SK-N-SH treated with all-trans-retinoic acid at 6 μM for 48 hours (cell line): Measurements from ENCODE around the gene CPB1.
A peak's percentile ranks its signal among the peaks of the same experiment; 100 is the strongest.

Source experiments
- ATAC-seq: fragments of 200-7000 bp; cut with Tn5 transposase; 3 replicates; pipeline ENCODE4 v1.9.1; 2020; ENCODE audit warnings: mild to moderate bottlenecking, moderate library complexity
- BACH2 ChIP-seq: fragments of 250-450 bp; sonication (Bioruptor Pico); IDR thresholded peaks from 2 replicates; pipeline ENCODE4 v1.9.0; 2021; ENCODE audit warnings: mild to moderate bottlenecking, borderline replicate concordance
- CSDC2 ChIP-seq: fragments of 250-450 bp; sonication (Bioruptor Pico); IDR thresholded peaks from 2 replicates; pipeline ENCODE4 v1.5.0; 2020; ENCODE audit warnings: mild to moderate bottlenecking, moderate library complexity
- ESRRG ChIP-seq: fragments of 250-450 bp; sonication (Bioruptor Pico); IDR thresholded peaks from 2 replicates; pipeline ENCODE4 v1.6.1; 2021; ENCODE audit warnings: mild to moderate bottlenecking
- GLIS3 ChIP-seq: fragments of 250-450 bp; sonication (Bioruptor Pico); IDR thresholded peaks from 2 replicates; pipeline ENCODE4 v1.5.0; 2020; ENCODE audit warnings: mild to moderate bottlenecking, moderate library complexity
- ISL1 ChIP-seq: fragments of 250-450 bp; sonication (Bioruptor Pico); IDR thresholded peaks from 2 replicates; pipeline ENCODE4 v2.1.2; 2022; ENCODE audit warnings: mild to moderate bottlenecking, moderate library complexity
- OSR1 ChIP-seq: fragments of 250-450 bp; sonication (Bioruptor Pico); IDR thresholded peaks from 2 replicates; pipeline ENCODE4 v1.8.0; 2022; ENCODE audit warnings: moderate library complexity, mild to moderate bottlenecking, inconsistent platforms
- PPARA ChIP-seq: fragments of 250-450 bp; sonication (Bioruptor Pico); IDR thresholded peaks from 2 replicates; pipeline ENCODE4 v1.5.0; 2020; ENCODE audit warnings: mild to moderate bottlenecking, borderline replicate concordance
- RARB ChIP-seq: fragments of 250-450 bp; sonication (Bioruptor Pico); IDR thresholded peaks from 2 replicates; pipeline ENCODE4 v1.8.0; 2021; ENCODE audit warnings: mild to moderate bottlenecking, moderate library complexity
- TCF4 ChIP-seq: fragments of 250-450 bp; sonication (Bioruptor Pico); IDR thresholded peaks from 2 replicates; pipeline ENCODE4 v1.8.0; 2021; ENCODE audit warnings: mild to moderate bottlenecking, moderate library complexity, borderline replicate concordance
- TOX ChIP-seq: fragments of 250-450 bp; sonication (Bioruptor Pico); IDR thresholded peaks from 2 replicates; pipeline ENCODE4 v1.8.0; 2021; ENCODE audit warnings: mild to moderate bottlenecking, moderate library complexity, borderline replicate concordance
- ZC3H10 ChIP-seq: fragments of 250-450 bp; sonication (Bioruptor Pico); IDR thresholded peaks from 2 replicates; pipeline ENCODE4 v1.5.1; 2021; ENCODE audit warnings: mild to moderate bottlenecking, moderate library complexity
- ZFP3 ChIP-seq: fragments of 250-450 bp; sonication (Bioruptor Pico); IDR thresholded peaks from 2 replicates; pipeline ENCODE4 v1.5.0; 2020; ENCODE audit warnings: mild to moderate bottlenecking, moderate library complexity
- ZFP30 ChIP-seq: fragments of 450-650 bp; formaldehyde crosslinking; IDR thresholded peaks from 2 replicates; pipeline ENCODE4 v1.5.0; 2022; ENCODE audit warnings: mild to moderate bottlenecking, moderate library complexity
- ZNF565 ChIP-seq: fragments of 450-650 bp; formaldehyde crosslinking; conservative IDR thresholded peaks from 2 replicates; pipeline ENCODE4 v1.5.0; 2020; ENCODE audit warnings: low read depth, mild to moderate bottlenecking, moderate library complexity
- ZNF70 ChIP-seq: fragments of 450-650 bp; formaldehyde crosslinking; IDR thresholded peaks from 2 replicates; pipeline ENCODE4 v1.5.0; 2020; ENCODE audit warnings: mild to moderate bottlenecking, moderate library complexity
- TF ChIP-seq, protein P1 (sequence below): fragments of 250-450 bp; sonication (Bioruptor Pico); IDR thresholded peaks from 2 replicates; pipeline ENCODE4 v1.8.0; 2020; ENCODE audit warnings: mild to moderate bottlenecking, moderate library complexity, borderline replicate concordance
- TF ChIP-seq, protein P2 (sequence below): fragments of 250-450 bp; sonication (Bioruptor Pico); IDR thresholded peaks from 2 replicates; pipeline ENCODE4 v1.8.0; 2021; ENCODE audit warnings: low read depth, mild to moderate bottlenecking, moderate library complexity, borderline replicate concordance
- TF ChIP-seq, protein P3 (sequence below): fragments of 250-450 bp; sonication (Bioruptor Pico); IDR thresholded peaks from 2 replicates; pipeline ENCODE4 v1.5.1; 2020; ENCODE audit warnings: low read depth, mild to moderate bottlenecking, moderate library complexity
- TF ChIP-seq, protein P4 (sequence below): fragments of 250-450 bp; sonication (Bioruptor Pico); IDR thresholded peaks from 2 replicates; pipeline ENCODE4 v1.5.1; 2021; ENCODE audit warnings: mild to moderate bottlenecking, moderate library complexity
- TF ChIP-seq, protein P5 (sequence below): fragments of 250-450 bp; sonication (Bioruptor Pico); IDR thresholded peaks from 2 replicates; pipeline ENCODE4 v1.5.0; 2020; ENCODE audit warnings: mild to moderate bottlenecking, moderate library complexity

CPB1 gene

DNA sequence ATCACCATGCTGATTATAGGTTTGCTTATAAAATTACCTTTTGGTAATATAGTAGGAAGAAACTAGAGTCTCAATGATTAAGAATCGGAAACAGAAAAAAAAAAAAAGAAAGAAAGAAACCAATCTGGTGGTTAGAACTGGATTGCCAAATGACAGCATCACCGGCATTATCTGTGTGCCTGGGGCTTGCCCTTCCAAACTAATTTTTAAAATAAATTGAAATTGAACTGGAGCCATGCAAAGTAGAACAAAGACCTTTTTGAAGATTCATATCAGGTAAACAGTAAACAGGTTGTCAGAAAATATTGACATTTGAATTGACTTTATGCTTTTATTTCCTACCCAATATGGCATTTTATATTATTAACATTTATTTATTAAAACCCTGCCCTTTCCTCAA lies 11.2 kb upstream of the CPB1 start:
- TF ChIP-seq GLIS3 (CRISPR knock-in tag) (no peak), TOX (CRISPR knock-in tag) (no peak), ZFP30 (CRISPR knock-in tag) (no peak), ZNF565 (CRISPR knock-in tag) (no peak), TCF4 (CRISPR knock-in tag) (no peak), OSR1 (CRISPR knock-in tag) (no peak), ZFP3 (no peak), ZC3H10 (no peak), BACH2 (no peak), CSDC2 (CRISPR knock-in tag) (no peak), RARB (CRISPR knock-in tag) (no peak), ISL1 (CRISPR knock-in tag) (no peak), ESRRG (CRISPR knock-in tag) (no peak), PPARA (no peak), ZNF70 (no peak)
- TF ChIP-seq, protein P1, sequence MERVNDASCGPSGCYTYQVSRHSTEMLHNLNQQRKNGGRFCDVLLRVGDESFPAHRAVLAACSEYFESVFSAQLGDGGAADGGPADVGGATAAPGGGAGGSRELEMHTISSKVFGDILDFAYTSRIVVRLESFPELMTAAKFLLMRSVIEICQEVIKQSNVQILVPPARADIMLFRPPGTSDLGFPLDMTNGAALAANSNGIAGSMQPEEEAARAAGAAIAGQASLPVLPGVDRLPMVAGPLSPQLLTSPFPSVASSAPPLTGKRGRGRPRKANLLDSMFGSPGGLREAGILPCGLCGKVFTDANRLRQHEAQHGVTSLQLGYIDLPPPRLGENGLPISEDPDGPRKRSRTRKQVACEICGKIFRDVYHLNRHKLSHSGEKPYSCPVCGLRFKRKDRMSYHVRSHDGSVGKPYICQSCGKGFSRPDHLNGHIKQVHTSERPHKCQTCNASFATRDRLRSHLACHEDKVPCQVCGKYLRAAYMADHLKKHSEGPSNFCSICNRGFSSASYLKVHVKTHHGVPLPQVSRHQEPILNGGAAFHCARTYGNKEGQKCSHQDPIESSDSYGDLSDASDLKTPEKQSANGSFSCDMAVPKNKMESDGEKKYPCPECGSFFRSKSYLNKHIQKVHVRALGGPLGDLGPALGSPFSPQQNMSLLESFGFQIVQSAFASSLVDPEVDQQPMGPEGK, result no peak
- TF ChIP-seq, protein P2, sequence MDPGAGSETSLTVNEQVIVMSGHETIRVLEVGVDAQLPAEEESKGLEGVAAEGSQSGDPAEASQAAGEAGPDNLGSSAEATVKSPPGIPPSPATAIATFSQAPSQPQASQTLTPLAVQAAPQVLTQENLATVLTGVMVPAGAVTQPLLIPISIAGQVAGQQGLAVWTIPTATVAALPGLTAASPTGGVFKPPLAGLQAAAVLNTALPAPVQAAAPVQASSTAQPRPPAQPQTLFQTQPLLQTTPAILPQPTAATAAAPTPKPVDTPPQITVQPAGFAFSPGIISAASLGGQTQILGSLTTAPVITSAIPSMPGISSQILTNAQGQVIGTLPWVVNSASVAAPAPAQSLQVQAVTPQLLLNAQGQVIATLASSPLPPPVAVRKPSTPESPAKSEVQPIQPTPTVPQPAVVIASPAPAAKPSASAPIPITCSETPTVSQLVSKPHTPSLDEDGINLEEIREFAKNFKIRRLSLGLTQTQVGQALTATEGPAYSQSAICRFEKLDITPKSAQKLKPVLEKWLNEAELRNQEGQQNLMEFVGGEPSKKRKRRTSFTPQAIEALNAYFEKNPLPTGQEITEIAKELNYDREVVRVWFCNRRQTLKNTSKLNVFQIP (CRISPR knock-in tag), result no peak
- TF ChIP-seq, protein P3, sequence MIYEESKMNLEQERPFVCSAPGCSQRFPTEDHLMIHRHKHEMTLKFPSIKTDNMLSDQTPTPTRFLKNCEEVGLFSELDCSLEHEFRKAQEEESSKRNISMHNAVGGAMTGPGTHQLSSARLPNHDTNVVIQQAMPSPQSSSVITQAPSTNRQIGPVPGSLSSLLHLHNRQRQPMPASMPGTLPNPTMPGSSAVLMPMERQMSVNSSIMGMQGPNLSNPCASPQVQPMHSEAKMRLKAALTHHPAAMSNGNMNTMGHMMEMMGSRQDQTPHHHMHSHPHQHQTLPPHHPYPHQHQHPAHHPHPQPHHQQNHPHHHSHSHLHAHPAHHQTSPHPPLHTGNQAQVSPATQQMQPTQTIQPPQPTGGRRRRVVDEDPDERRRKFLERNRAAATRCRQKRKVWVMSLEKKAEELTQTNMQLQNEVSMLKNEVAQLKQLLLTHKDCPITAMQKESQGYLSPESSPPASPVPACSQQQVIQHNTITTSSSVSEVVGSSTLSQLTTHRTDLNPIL (CRISPR knock-in tag), result no peak
- TF ChIP-seq, protein P4, sequence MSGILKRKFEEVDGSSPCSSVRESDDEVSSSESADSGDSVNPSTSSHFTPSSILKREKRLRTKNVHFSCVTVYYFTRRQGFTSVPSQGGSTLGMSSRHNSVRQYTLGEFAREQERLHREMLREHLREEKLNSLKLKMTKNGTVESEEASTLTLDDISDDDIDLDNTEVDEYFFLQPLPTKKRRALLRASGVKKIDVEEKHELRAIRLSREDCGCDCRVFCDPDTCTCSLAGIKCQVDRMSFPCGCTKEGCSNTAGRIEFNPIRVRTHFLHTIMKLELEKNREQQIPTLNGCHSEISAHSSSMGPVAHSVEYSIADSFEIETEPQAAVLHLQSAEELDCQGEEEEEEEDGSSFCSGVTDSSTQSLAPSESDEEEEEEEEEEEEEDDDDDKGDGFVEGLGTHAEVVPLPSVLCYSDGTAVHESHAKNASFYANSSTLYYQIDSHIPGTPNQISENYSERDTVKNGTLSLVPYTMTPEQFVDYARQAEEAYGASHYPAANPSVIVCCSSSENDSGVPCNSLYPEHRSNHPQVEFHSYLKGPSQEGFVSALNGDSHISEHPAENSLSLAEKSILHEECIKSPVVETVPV (CRISPR knock-in tag), result no peak
- no peak for ATAC-seq

DNA sequence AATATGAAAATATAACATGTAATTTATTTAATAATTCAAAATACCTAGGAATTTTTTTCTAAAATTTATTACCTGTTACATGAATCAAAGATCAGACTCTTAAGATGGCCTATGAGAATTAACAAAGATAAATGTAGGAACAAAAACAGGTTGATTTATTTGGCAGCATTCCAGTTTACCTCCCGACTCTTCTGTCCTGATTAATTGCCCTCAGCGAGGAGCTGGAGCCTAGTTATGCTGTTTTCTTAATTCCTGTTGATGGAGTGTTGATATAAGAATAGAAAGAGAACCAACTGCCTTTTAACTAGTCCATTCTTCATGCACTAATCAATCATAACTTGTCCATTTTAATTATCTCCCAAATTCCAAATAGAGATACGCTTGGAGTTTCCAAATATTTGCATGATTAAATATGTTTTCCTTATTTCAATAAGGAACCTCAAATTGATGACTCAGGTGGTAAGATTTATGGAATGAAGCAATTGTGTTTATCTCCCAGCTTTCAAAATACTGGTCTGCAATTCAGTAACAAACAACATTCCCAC lies 10.6 kb upstream of the CPB1 start:
- TF ChIP-seq RARB (CRISPR knock-in tag), result no peak
- TF ChIP-seq, protein P4 (CRISPR knock-in tag), result 0 out of 2 replicates have a peak, but pooled peaks have one; percentile 38
- TF ChIP-seq ESRRG (CRISPR knock-in tag), result no peak
- no peak for TF ChIP-seq ZNF70
- no peak for TF ChIP-seq GLIS3 (CRISPR knock-in tag)
- TF ChIP-seq, protein P3 (CRISPR knock-in tag), result peak; percentile 70; the same call in 1 of the 2 replicates
- TF ChIP-seq, protein P5, sequence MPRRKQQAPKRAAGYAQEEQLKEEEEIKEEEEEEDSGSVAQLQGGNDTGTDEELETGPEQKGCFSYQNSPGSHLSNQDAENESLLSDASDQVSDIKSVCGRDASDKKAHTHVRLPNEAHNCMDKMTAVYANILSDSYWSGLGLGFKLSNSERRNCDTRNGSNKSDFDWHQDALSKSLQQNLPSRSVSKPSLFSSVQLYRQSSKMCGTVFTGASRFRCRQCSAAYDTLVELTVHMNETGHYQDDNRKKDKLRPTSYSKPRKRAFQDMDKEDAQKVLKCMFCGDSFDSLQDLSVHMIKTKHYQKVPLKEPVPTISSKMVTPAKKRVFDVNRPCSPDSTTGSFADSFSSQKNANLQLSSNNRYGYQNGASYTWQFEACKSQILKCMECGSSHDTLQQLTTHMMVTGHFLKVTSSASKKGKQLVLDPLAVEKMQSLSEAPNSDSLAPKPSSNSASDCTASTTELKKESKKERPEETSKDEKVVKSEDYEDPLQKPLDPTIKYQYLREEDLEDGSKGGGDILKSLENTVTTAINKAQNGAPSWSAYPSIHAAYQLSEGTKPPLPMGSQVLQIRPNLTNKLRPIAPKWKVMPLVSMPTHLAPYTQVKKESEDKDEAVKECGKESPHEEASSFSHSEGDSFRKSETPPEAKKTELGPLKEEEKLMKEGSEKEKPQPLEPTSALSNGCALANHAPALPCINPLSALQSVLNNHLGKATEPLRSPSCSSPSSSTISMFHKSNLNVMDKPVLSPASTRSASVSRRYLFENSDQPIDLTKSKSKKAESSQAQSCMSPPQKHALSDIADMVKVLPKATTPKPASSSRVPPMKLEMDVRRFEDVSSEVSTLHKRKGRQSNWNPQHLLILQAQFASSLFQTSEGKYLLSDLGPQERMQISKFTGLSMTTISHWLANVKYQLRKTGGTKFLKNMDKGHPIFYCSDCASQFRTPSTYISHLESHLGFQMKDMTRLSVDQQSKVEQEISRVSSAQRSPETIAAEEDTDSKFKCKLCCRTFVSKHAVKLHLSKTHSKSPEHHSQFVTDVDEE, result 0 out of 2 replicates have a peak, but pooled peaks have one; percentile 27
- TF ChIP-seq TOX (CRISPR knock-in tag), result 0 out of 2 replicates have a peak, but pooled peaks have one; percentile 49
- TF ChIP-seq TCF4 (CRISPR knock-in tag), result no peak
- TF ChIP-seq ZC3H10, result peak; percentile 62; the same call in 1 of the 2 replicates
- TF ChIP-seq ISL1 (CRISPR knock-in tag), result peak; percentile 82
- no peak for TF ChIP-seq BACH2
- ATAC-seq, result no peak
